OCI-LY7 (cell line): Measurements from ENCODE around the gene RBM28. TPM values are rescaled to one million over a fixed set of nuclear protein-coding genes. Genes with fewer than 3 reads are reported as not detected.
"Not testable (repeated sequence)": the region's sequence is repeated elsewhere in the genome, so short reads cannot be mapped to it uniquely, and the experiment has no call there.

ENCODE experiments used
- BruUV-seq: library from RNA; stranded (reverse); fragments of 400-500 nt; replicated peaks from 2 replicates; lab custom pipeline; 2021; lab: Mats Ljungman, UMichigan
- CTCF ChIA-PET: fragments of 300-600 bp; sonication (Branson Sonifier 250); formaldehyde crosslinking; loops from one replicate; lab custom pipeline; 2022; ENCODE audit warnings: antibody characterized with exemption; ENCODE audit not compliant: unreplicated experiment; lab: Charles Lee
- POLR2A ChIA-PET: fragments of 300-600 bp; sonication (Branson Sonifier 250); formaldehyde crosslinking; loops from one replicate; lab custom pipeline; 2022; ENCODE audit warnings: antibody characterized with exemption; lab: Charles Lee
- DNase-seq: peaks from one replicate; pipeline ENCODE4 v3.0.0-alpha.2; 2015; ENCODE audit warnings: low spot score
- H2AFZ ChIP-seq: fragments of 200-600 bp; sonication (generic), shearing (Covaris generic); 2 replicates; pipeline ENCODE4 v1.6.1; 2014; ENCODE audit warnings: mild to moderate bottlenecking, antibody characterized with exemption, low read length, moderate library complexity
- H3K27ac ChIP-seq: fragments of 200-600 bp; sonication (generic); 2 replicates; pipeline ENCODE4 v1.5.1; 2014; ENCODE audit warnings: mixed run types, low read depth, mild to moderate bottlenecking, moderate library complexity, low read length, inconsistent platforms; ENCODE audit not compliant: poor library complexity, severe bottlenecking
- H3K36me3 ChIP-seq: fragments of 200-600 bp; sonication (generic); 2 replicates; pipeline ENCODE4 v1.6.1; 2014; ENCODE audit warnings: mild to moderate bottlenecking, antibody characterized with exemption, low read length, moderate library complexity, mixed read lengths; ENCODE audit not compliant: insufficient read depth
- H3K4me1 ChIP-seq: fragments of 200-600 bp; sonication (generic); 2 replicates; pipeline ENCODE4 v1.5.1; 2014; ENCODE audit warnings: mild to moderate bottlenecking, low read length; ENCODE audit not compliant: insufficient read depth, poor library complexity, severe bottlenecking
- H3K4me2 ChIP-seq: fragments of 200-600 bp; sonication (generic); 2 replicates; pipeline ENCODE4 v1.6.1; 2014; ENCODE audit warnings: mild to moderate bottlenecking, low read length
- H3K4me3 ChIP-seq: fragments of 200-600 bp; sonication (generic); 2 replicates; pipeline ENCODE4 v1.5.1; 2014; ENCODE audit warnings: mild to moderate bottlenecking, low read depth, low read length; ENCODE audit not compliant: poor library complexity, severe bottlenecking
- H3K79me2 ChIP-seq: fragments of 200-600 bp; sonication (generic); 2 replicates; pipeline ENCODE4 v1.6.1; 2016; ENCODE audit warnings: low read depth, mild to moderate bottlenecking, low read length, moderate library complexity, mixed read lengths; ENCODE audit not compliant: insufficient read depth
- H3K9me2 ChIP-seq: fragments of 200-600 bp; sonication (generic); 2 replicates; pipeline ENCODE4 v1.6.1; 2016; ENCODE audit warnings: mild to moderate bottlenecking, low read length, mixed read lengths; ENCODE audit not compliant: insufficient read depth
- H3K9me3 ChIP-seq: fragments of 200-600 bp; sonication (generic); 2 replicates; pipeline ENCODE4 v1.6.1; 2014; ENCODE audit warnings: mild to moderate bottlenecking, mixed run types, low read length, mixed read lengths
- H4K20me1 ChIP-seq: fragments of 200-600 bp; sonication (generic); 2 replicates; pipeline ENCODE4 v1.6.1; 2014; ENCODE audit warnings: mild to moderate bottlenecking, antibody characterized with exemption, low read length, moderate library complexity, mixed read lengths; ENCODE audit not compliant: insufficient read depth
- EZH2phosphoT487 ChIP-seq: fragments of 200-600 bp; sonication (generic); IDR thresholded peaks from 2 replicates; pipeline ENCODE4 v1.6.1; 2018; ENCODE audit warnings: low read depth, borderline replicate concordance, mild to moderate bottlenecking, mixed run types, antibody characterized with exemption, low read length, moderate library complexity, mixed read lengths
- intact Hi-C: fragments of 100-400 bp; cut with micrococcal nuclease; formaldehyde crosslinking; loops from one replicate; pipeline ENCODE4 v1.10.0; 2022; ENCODE audit not compliant: unreplicated experiment
- total RNA-seq, 2 experiments: library from RNA; depleted of rRNA in 1 of 2; stranded (reverse); fragments of >200 nt in 1 of 2; shearing (Covaris generic) in 1 of 2; gene quantifications; 2 replicates each; pipeline ENCODE4 v1.2.3, GENCODE V29; 2014 to 2022
- TF ChIP-seq, protein P1 (sequence below): fragments of 200-600 bp; sonication (generic); conservative IDR thresholded peaks from 2 replicates; pipeline ENCODE4 v1.5.1; 2014; ENCODE audit warnings: mild to moderate bottlenecking, antibody characterized with exemption, low read length, moderate library complexity, mixed read lengths

The RBM28 gene
- total RNA-seq, 2 experiments from 2014 or later, result 35.6 to 70.0 TPM

DNA sequence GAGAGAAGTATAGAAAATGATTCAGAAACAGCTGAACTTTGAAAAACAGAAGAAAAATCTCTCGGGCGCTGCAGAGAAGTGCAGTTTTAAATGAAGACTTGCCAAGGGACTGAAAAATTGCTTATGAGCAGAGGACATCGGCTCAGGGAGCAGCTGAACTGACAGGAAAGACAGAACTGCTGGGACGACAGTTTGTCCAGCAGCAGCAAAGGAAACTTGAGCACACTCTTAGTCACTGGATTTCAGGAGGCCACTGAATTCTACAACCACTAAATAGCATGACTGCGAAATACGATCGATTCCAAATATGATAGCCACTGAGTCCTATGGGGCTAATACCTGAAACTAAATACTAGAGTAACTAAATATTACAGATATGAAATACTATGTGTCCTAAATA, 59.6 kb downstream of the RBM28 start:
- BruUV-seq, result no TSS peak
- H3K4me3 ChIP-seq, result no peak overlapping the region
- H3K79me2 ChIP-seq, result no peaks in the 10 kb centered on the region
- intact Hi-C loops, result no loop called here
- H2AFZ ChIP-seq, result no peak overlapping the region
- ChIA-PET POLR2A (no interaction called here), CTCF (no interaction called here)
- no peaks in the 10 kb centered on the region for H3K9me2 ChIP-seq
- no peaks in the 10 kb centered on the region for H3K9me3 ChIP-seq
- H3K4me1 ChIP-seq, result no peaks in the 10 kb centered on the region
- DNase-seq, result no peak
- H3K4me2 ChIP-seq, result no peak overlapping the region
- H3K27ac ChIP-seq, result no peak overlapping the region
- TF ChIP-seq, protein P1, sequence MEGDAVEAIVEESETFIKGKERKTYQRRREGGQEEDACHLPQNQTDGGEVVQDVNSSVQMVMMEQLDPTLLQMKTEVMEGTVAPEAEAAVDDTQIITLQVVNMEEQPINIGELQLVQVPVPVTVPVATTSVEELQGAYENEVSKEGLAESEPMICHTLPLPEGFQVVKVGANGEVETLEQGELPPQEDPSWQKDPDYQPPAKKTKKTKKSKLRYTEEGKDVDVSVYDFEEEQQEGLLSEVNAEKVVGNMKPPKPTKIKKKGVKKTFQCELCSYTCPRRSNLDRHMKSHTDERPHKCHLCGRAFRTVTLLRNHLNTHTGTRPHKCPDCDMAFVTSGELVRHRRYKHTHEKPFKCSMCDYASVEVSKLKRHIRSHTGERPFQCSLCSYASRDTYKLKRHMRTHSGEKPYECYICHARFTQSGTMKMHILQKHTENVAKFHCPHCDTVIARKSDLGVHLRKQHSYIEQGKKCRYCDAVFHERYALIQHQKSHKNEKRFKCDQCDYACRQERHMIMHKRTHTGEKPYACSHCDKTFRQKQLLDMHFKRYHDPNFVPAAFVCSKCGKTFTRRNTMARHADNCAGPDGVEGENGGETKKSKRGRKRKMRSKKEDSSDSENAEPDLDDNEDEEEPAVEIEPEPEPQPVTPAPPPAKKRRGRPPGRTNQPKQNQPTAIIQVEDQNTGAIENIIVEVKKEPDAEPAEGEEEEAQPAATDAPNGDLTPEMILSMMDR, result no peak
- TF ChIP-seq EZH2phosphoT487, result no peak
- H4K20me1 ChIP-seq, result no peaks in the 10 kb centered on the region
- H3K36me3 ChIP-seq, result no peaks in the 10 kb centered on the region

DNA sequence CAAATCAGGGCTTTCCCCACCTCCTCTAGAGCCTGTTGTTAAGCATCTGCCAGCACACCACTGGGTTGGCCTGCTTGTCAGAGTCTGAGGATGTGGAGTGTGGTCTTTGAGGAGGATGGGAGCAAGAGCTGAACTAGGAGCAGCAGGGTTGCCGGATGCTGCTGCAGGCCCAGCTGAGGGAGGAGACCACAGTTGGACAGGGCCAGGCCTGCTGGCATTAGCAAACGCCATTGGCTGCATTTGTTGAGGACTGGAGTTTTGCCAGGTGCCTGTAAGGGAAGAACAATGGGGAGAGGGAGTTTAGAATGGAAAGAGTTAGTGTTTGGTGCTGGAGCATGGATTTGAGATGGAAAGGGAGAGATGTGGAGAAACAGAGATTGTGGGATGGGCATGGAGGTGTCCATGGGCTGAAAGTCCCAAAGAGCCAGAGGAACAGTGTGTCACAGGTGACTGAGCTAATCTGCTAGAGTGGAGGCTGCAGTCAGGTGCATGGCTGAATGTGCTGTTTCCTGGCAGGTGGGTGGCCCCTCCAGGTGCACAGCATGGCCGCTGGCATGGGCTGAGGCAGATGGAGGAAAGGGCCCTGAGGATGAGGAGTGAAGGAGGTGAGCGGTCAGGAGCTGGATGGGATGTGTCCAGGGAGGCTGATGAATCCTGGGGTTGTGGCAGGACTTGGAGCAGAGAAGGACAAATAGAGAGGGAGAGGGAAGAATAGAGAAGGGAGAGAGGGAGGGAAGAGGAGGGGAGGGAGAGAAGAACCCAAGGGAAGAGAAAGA, 61.9 kb downstream of the RBM28 start:
- no peak overlapping the region for H3K4me2 ChIP-seq
- no peak overlapping the region for H2AFZ ChIP-seq
- ChIA-PET CTCF (no interaction called here), POLR2A (no interaction called here)
- H3K4me3 ChIP-seq, result no peak overlapping the region
- H3K9me2 ChIP-seq, result no peaks in the 10 kb centered on the region
- no TSS peak for BruUV-seq
- H3K79me2 ChIP-seq, result no peaks in the 10 kb centered on the region
- H4K20me1 ChIP-seq, result no peaks in the 10 kb centered on the region
- no peak for DNase-seq
- H3K4me1 ChIP-seq, result no peaks in the 10 kb centered on the region
- no peaks in the 10 kb centered on the region for H3K9me3 ChIP-seq
- no peaks in the 10 kb centered on the region for H3K36me3 ChIP-seq
- intact Hi-C loops, result no loop called here
- TF ChIP-seq, protein P1, result no peak
- no peak for TF ChIP-seq EZH2phosphoT487
- H3K27ac ChIP-seq, result no peak overlapping the region

DNA sequence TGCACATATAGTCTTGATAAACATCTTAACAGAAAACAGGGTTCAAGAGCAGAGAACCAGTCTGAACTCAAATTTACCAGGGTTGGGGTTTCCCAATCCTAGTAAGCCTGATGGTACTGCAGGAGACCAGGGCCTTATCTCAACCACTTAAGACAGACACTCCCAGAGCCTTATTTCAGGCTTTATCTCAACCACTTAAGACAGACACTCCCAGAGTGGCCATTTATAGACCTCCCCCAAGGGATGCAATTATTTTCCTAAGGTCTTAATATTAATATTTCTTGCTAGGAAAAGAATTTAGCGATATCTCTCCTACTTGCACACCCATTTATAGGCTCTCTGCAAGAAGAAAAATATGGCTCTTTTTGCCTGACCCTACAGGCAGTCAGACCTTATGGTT, 63.3 kb downstream of the RBM28 start:
- intact Hi-C loops, H3K27ac ChIP-seq, BruUV-seq, H3K9me2 ChIP-seq, CTCF ChIA-PET, H3K79me2 ChIP-seq, H3K4me3 ChIP-seq, H3K4me1 ChIP-seq, POLR2A ChIA-PET, H2AFZ ChIP-seq, H3K4me2 ChIP-seq, H3K9me3 ChIP-seq, H4K20me1 ChIP-seq, H3K36me3 ChIP-seq: not testable (repeated sequence)
- DNase-seq, result peak; percentile 8
